Measurements from ENCODE around the gene KRTAP5-3.
"Not testable (repeated sequence)": the region's sequence is repeated elsewhere in the genome, so short reads cannot be mapped to it uniquely, and the experiment has no call there.

KRTAP5-3 gene

GRCh38 chr11:1618231-1618630 lies 10.0 kb upstream of the KRTAP5-3 start:
- no peak overlapping the region for H3K4me3 ChIP-seq (ENCODE audit: low read length)
- TF ChIP-seq ZNF274 (IDR thresholded peaks at IDR 0.05; ENCODE audit: low read depth, low read length) = no peak

DNA sequence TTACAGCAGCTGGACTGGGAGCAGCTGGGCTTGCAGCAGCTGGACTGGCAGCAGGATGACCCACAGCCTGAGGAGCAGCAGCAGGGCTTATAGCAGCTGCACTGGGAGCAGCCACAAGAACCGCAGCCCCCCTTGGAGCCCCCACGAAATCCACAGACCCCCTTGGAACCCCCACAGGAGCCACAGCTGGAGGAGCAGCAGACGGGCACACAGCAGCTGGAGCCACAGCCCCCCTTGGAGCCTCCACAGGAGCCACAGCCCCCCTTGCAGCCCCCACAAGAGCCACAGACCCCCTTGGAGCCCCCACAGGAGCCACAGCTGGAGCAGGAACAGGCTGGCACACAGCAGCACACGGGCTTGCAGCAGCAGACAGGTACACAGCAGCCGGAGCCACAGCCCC lies 362 bp downstream of the KRTAP5-3 start:
- not testable (repeated sequence) for H3K4me3 ChIP-seq (ENCODE audit: low read length)

GRCh38 chr11:1607156-1607845 lies 962 bp downstream of the KRTAP5-3 start:
- H3K4me3 ChIP-seq (ENCODE audit: low read length) = not testable (repeated sequence)

DNA sequence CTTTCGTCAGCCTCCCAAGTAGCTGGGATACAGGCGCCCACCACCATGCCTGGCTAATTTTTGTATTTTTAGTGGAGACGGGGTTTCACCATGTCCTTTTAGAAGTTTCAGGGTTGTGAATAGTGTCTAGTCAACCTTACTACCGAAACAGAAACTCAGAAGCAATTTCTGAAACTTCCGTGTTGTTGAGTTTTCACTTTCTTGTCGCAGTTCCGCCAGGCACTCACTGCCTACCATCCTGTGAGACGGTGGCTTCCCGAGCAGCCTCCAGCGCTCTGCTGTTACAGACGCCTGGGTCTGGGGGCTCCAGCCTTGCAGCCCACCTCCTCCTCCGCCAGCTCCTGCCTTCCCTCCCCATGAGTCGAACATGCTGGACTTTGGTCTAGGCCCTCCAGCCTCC lies 2.3 kb downstream of the KRTAP5-3 start:
- not testable (repeated sequence) for H3K4me3 ChIP-seq (ENCODE audit: low read length)

GRCh38 chr11:1604711-1605110 lies 3.6 kb downstream of the KRTAP5-3 start:
- TF ChIP-seq ZNF274 (IDR thresholded peaks at IDR 0.05; ENCODE audit: low read depth, low read length) = no peak
- H3K4me3 ChIP-seq (ENCODE audit: low read length) = no peak overlapping the region

GRCh38 chr11:1604181-1604580 lies 4.1 kb downstream of the KRTAP5-3 start:
- no peak overlapping the region for H3K4me3 ChIP-seq (ENCODE audit: low read length)
- TF ChIP-seq ZNF274 (IDR thresholded peaks at IDR 0.05; ENCODE audit: low read depth, low read length) = no peak

GRCh38 chr11:1603629-1604028 lies 4.6 kb downstream of the KRTAP5-3 start:
- TF ChIP-seq ZNF274 (IDR thresholded peaks at IDR 0.05; ENCODE audit: low read depth, low read length) = no peak
- H3K4me3 ChIP-seq (ENCODE audit: low read length) = no peak overlapping the region

DNA sequence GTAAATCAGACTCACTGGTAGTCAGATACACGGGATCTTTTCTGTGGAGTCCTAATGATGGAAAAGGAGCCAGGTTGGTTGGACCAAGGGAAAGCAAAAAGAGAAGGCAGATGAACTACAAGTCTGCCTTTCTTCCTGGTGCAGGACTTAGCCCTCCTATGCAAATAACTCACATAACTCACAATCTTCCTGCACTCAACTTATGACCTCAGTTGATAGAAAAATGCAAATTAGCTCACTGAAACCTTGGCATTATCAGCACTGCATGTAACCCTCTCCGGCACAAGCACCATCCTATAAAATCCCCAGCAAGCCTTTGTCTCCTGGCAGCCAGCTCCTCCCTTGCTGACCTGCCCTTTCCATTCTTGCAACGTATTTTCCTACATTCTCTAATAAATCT lies 6.6 kb downstream of the KRTAP5-3 start:
- H3K4me3 ChIP-seq (ENCODE audit: low read length) = not testable (repeated sequence)

DNA sequence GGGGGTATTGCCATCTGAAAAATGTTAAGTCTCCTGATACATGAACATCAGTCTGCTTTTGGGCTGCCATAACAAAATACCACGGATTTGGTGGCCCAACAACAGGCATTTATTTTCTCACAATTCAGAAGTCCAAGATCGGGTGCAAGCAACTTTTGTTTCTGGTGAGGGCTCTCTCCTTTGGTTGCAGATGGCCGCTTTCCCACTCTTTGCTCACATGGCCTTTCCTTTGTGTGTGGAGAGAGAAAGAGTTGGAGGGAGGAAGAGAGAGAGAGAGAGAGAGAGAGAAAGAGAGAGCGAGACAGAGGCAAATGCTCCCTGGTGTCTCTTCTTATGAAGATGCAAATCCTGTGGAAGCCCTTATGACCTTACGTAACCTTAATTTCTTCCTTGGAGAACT lies 7.6 kb downstream of the KRTAP5-3 start:
- no peak for TF ChIP-seq ZNF274 (IDR thresholded peaks at IDR 0.05; ENCODE audit: low read depth, low read length)
- no peak overlapping the region for H3K4me3 ChIP-seq (ENCODE audit: low read length)

DNA sequence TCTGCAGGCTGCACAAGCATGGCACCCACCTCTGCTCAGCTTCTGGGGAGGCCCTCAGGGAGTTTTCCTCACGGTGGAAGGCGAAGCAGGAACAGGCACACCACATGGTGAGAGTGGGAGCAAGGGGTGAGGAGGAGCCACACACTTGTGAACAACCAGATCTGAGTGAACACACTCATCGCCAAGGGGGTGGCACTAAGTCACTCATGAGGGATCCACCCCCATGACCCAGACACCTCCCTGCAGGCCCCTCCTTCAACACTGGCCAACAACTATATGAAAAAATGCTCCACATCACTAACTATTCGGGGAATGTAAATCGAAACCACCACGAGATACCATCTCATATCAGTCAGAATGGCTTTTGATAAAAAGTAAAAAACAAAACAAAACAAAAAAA lies 9.4 kb downstream of the KRTAP5-3 start:
- no peak for TF ChIP-seq ZNF274 (IDR thresholded peaks at IDR 0.05; ENCODE audit: low read depth, low read length)
- H3K4me3 ChIP-seq (ENCODE audit: low read length) = no peak overlapping the region

GRCh38 chr11:1598406-1598805 lies 9.9 kb downstream of the KRTAP5-3 start:
- not testable (repeated sequence) for H3K4me3 ChIP-seq (ENCODE audit: low read length)

- TF ChIP-seq ZNF274 (IDR thresholded peaks at IDR 0.05; ENCODE audit: low read depth, low read length) = no peak
- no peak within 1 kb of the TSS for H3K4me3 ChIP-seq (ENCODE audit: low read length)
Measured at GRCh38 chr11:1597994-1598380, 10.3 kb downstream of the KRTAP5-3 start, which contains the start of gene KRTAP5-2. Gene KRTAP5-2 (minus strand): TSS chr11:1598294. CDS start chr11:1598250, 44 bp downstream.

DNA sequence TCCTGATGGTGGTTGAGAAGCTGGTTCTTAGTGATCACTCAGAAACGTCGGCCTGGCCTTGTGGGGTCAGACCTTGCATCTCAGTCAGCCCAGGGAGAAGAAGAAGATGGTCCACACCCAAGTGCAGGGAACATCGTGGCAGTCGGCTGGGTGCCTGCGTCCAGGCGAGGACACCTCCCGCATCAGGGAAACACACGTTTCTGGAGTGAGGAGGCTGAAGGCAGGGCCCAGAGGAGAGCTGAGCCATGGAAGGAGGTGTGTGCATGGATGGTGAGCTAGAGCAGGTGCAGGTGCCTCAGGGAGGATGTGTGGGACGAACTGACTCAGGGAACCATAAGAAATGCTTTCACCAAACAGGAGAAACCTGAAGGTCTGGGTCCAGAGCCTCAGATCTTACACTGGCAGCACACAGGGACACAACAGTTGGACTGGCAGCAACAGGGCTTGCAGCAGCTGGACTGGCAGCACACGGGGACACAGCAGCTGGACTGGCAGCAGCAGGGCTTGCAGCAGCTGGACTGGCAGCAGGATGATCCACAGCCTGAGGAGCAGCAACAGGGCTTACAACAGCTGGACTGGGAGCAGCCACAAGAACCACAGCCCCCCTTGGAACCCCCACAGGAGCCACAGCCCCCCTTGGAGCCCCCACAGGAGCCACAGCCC lies 10.8 kb downstream of the KRTAP5-3 start:
- TF ChIP-seq ZNF274 (IDR thresholded peaks at IDR 0.05; ENCODE audit: low read depth, low read length) = no peak
- no peak overlapping the region for H3K4me3 ChIP-seq (ENCODE audit: low read length)

DNA sequence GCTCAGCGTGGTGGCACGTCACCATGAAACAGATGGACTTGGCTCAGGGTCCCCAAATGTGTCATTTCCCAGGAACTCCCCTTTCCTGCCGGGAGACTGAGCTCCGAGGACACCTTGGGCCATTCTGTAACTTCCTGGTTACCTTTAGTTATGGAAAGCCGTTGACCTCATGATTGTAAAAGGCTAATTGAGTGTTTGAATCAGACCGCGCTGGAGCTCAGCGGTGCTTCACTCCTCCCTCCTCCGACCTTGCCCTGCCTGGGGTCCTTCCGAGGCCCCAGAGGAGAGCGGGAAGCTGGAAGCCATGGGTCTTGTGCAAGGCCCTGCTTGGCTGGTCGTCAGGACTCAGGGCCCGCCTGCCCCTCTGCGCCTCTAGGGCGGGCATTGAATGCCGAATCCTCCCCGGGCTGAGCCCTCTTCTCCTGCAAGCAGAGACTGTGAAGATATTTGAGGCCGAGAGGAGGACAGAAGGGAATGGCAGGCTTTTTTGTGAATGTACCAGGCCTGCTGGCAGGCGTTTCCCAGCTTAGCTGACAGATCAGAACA lies 11.6 kb downstream of the KRTAP5-3 start:
- H3K4me3 ChIP-seq (ENCODE audit: low read length) = not testable (repeated sequence)

DNA sequence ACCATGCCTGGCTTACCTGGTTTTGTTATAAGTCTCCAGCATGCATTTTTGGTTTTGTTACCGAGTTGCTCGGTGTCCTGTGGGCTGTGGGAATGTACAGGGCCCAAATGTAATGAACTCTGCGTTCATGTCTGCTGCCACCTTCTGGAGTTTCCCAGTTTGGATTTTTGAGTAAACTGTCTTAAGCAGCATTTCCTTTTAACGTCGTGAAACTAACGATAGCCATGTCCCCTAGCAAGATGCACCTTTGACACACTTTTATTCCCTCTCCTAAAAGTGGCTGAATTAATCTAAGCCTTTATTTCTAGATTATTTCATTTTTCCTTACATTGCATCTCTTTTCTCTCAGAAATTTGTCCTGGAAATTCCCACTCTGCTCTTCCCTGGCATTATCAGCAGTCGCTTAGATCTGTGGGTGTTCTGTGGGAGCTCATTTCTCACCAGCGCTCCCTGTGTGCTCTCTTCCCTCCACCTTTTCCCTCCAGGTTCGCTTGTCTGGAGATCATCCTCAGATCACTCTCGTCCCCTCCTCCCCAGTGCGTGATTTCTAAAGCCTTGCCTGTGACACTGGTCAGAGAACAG lies 12.2 kb downstream of the KRTAP5-3 start:
- not testable (repeated sequence) for H3K4me3 ChIP-seq (ENCODE audit: low read length)

GRCh38 chr11:1592628-1593027 lies 15.6 kb downstream of the KRTAP5-3 start:
- H3K4me3 ChIP-seq (ENCODE audit: low read length) = no peak overlapping the region
- no peak for TF ChIP-seq ZNF274 (IDR thresholded peaks at IDR 0.05; ENCODE audit: low read depth, low read length)
